ENCODE data around the gene HHIPL1. TPM values are rescaled to one million over a fixed set of nuclear protein-coding genes. Genes with fewer than 3 reads are reported as not detected.

HHIPL1 gene
- total RNA-seq, 3 donors from 2014 or later: 0.26 to 3.2 (median 1.1) TPM

GRCh38 chr14:99677231-99678140, 32.6 kb downstream of the HHIPL1 start:
- Histone ChIP-seq H3K4me1 (ENCODE audit: low read depth) (no peaks in the 10 kb centered on the region), H3K9me3 (peaks cover 14% of the 10 kb centered on the region), H3K4me3 (no peak overlapping the region), H3K36me3 (ENCODE audit: low read depth) (no peaks in the 10 kb centered on the region)
- no peak for DNase-seq
- intact Hi-C loops (cut with DNase I, micrococcal nuclease): no loop called here
- ATAC-seq: no peak
- TF ChIP-seq, protein P1, sequence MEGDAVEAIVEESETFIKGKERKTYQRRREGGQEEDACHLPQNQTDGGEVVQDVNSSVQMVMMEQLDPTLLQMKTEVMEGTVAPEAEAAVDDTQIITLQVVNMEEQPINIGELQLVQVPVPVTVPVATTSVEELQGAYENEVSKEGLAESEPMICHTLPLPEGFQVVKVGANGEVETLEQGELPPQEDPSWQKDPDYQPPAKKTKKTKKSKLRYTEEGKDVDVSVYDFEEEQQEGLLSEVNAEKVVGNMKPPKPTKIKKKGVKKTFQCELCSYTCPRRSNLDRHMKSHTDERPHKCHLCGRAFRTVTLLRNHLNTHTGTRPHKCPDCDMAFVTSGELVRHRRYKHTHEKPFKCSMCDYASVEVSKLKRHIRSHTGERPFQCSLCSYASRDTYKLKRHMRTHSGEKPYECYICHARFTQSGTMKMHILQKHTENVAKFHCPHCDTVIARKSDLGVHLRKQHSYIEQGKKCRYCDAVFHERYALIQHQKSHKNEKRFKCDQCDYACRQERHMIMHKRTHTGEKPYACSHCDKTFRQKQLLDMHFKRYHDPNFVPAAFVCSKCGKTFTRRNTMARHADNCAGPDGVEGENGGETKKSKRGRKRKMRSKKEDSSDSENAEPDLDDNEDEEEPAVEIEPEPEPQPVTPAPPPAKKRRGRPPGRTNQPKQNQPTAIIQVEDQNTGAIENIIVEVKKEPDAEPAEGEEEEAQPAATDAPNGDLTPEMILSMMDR (IDR thresholded peaks at IDR 0.05): no peak

- ATAC-seq: no peak
- Histone ChIP-seq H3K9me3 (peaks cover 14% of the 10 kb centered on the region), H3K36me3 (ENCODE audit: low read depth) (no peaks in the 10 kb centered on the region), H3K4me1 (ENCODE audit: low read depth) (peaks cover 6% of the 10 kb centered on the region), H3K4me3 (no peak overlapping the region)
- intact Hi-C loops (cut with DNase I, micrococcal nuclease): no loop called here
- TF ChIP-seq, protein P1 (IDR thresholded peaks at IDR 0.05): no peak
- no peak for DNase-seq
Observed at GRCh38 chr14:99678198-99678597, 33.3 kb downstream of the HHIPL1 start.

- no peak overlapping the region for H3K4me3 ChIP-seq
- H3K9me3 ChIP-seq: peaks cover 14% of the 10 kb centered on the region
- no peak for ATAC-seq
- TF ChIP-seq, protein P1 (IDR thresholded peaks at IDR 0.05): no peak
- intact Hi-C loops (cut with DNase I, micrococcal nuclease): no loop called here
- no peaks in the 10 kb centered on the region for H3K36me3 ChIP-seq (ENCODE audit: low read depth)
- peaks cover 10% of the 10 kb centered on the region for H3K4me1 ChIP-seq (ENCODE audit: low read depth)
- no peak for DNase-seq
Observed at GRCh38 chr14:99679111-99679510, 34.2 kb downstream of the HHIPL1 start.

- no peak for DNase-seq
- no peak for ATAC-seq
Observed at GRCh38 chr14:99679543-99679942, 34.6 kb downstream of the HHIPL1 start.

GRCh38 chr14:99679996-99680395, 35.1 kb downstream of the HHIPL1 start:
- no peak for ATAC-seq
- DNase-seq: no peak
- H3K4me3 ChIP-seq: no peak overlapping the region
- peaks cover 14% of the 10 kb centered on the region for H3K4me1 ChIP-seq (ENCODE audit: low read depth)
- TF ChIP-seq, protein P1 (IDR thresholded peaks at IDR 0.05): no peak
- peaks cover 14% of the 10 kb centered on the region for H3K9me3 ChIP-seq
- intact Hi-C loops (cut with DNase I, micrococcal nuclease): no loop called here
- no peaks in the 10 kb centered on the region for H3K36me3 ChIP-seq (ENCODE audit: low read depth)

More at GRCh38 chr14:99679543-99679942, 34.6 kb downstream of the HHIPL1 start:
- H3K4me1 ChIP-seq (ENCODE audit: low read depth): peaks cover 11% of the 10 kb centered on the region
- no peaks in the 10 kb centered on the region for H3K36me3 ChIP-seq (ENCODE audit: low read depth)
- H3K4me3 ChIP-seq: no peak overlapping the region
- H3K9me3 ChIP-seq: peaks cover 14% of the 10 kb centered on the region
- intact Hi-C loops (cut with DNase I, micrococcal nuclease): no loop called here
- TF ChIP-seq, protein P1 (IDR thresholded peaks at IDR 0.05): no peak
